Smooth muscle cell (in vitro differentiated cells): ENCODE measurements around the gene TTBK2. TPM values are rescaled to one million over a fixed set of nuclear protein-coding genes. Genes with fewer than 3 reads are reported as not detected.

Experiments used
- DNase-seq: peaks from one replicate; lab custom pipeline; 2025; ENCODE audit not compliant: unreplicated experiment; lab: John Stamatoyannopoulos, UW
- H2AFZ ChIP-seq: fragments of 200-600 bp; sonication (generic); 2 replicates; pipeline ENCODE4 v1.6.0; 2016; ENCODE audit warnings: antibody characterized with exemption, low read depth, mild to moderate bottlenecking
- H3F3A ChIP-seq: fragments of 200-600 bp; sonication (generic); 2 replicates; pipeline ENCODE4 v1.6.0; 2017; ENCODE audit warnings: antibody characterized with exemption, low read depth
- H3K27ac ChIP-seq: fragments of 200-600 bp; sonication (generic); 2 replicates; pipeline ENCODE4 v1.5.1; 2016; ENCODE audit warnings: low read depth, mild to moderate bottlenecking
- H3K27me3 ChIP-seq: fragments of 200-600 bp; sonication (generic); 2 replicates; pipeline ENCODE4 v1.6.1; 2016; ENCODE audit warnings: low read depth, mild to moderate bottlenecking
- H3K36me3 ChIP-seq: fragments of 200-600 bp; sonication (generic); 2 replicates; pipeline ENCODE4 v1.5.1; 2016; ENCODE audit warnings: low read depth
- H3K4me1 ChIP-seq: fragments of 200-600 bp; sonication (generic); 2 replicates; pipeline ENCODE4 v1.5.1; 2016; ENCODE audit warnings: low read depth
- H3K4me2 ChIP-seq: fragments of 200-600 bp; sonication (generic); 2 replicates; pipeline ENCODE4 v1.6.0; 2016; ENCODE audit warnings: mild to moderate bottlenecking
- H3K4me3 ChIP-seq: fragments of 200-600 bp; sonication (generic); 2 replicates; pipeline ENCODE4 v1.5.1; 2016; ENCODE audit warnings: mild to moderate bottlenecking
- H3K79me2 ChIP-seq: fragments of 200-600 bp; sonication (generic); 2 replicates; pipeline ENCODE4 v1.6.0; 2016; ENCODE audit warnings: low read depth, mild to moderate bottlenecking
- H3K9ac ChIP-seq: fragments of 200-600 bp; sonication (generic); 2 replicates; pipeline ENCODE4 v1.6.0; 2016; ENCODE audit warnings: low read depth
- H3K9me3 ChIP-seq: fragments of 200-600 bp; sonication (generic); replicated peaks from 2 replicates; pipeline ENCODE4 v1.5.1; 2016; ENCODE audit warnings: low read depth
- H4K20me1 ChIP-seq: fragments of 200-600 bp; sonication (generic); 2 replicates; pipeline ENCODE4 v1.6.0; 2016; ENCODE audit warnings: low read depth
- WGBS: methylation state at CpG from one replicate; pipeline ENCODE4 v1.1.7; 2016; ENCODE audit warnings: low lambda C conversion rate; 5-methylcytosine and 5-hydroxymethylcytosine counted together
- polyA plus RNA-seq: library from polyadenylated mRNA; unstranded; fragments of >200 nt; fragmentation: Nextera tagmentation; extraction: Ambion mirVana; gene quantifications from 2 replicates; pipeline ENCODE4 v1.2.1, GENCODE V29; 2016
- total RNA-seq: library from RNA; depleted of rRNA; stranded (reverse); fragments of >200 nt; gene quantifications from 2 replicates; pipeline ENCODE4 v1.2.3, GENCODE V29; 2014
- TF ChIP-seq, protein P1 (sequence below): fragments of 200-600 bp; sonication (generic); IDR thresholded peaks from 2 replicates; pipeline ENCODE4 v1.5.1; 2017; ENCODE audit warnings: borderline replicate concordance, mild to moderate bottlenecking, antibody characterized with exemption; ENCODE audit not compliant: insufficient read depth, poor library complexity, severe bottlenecking

The TTBK2 gene
- total and polyA plus RNA-seq, 2 experiments from 2014 or later, result 6.6 to 11.1 TPM

DNA sequence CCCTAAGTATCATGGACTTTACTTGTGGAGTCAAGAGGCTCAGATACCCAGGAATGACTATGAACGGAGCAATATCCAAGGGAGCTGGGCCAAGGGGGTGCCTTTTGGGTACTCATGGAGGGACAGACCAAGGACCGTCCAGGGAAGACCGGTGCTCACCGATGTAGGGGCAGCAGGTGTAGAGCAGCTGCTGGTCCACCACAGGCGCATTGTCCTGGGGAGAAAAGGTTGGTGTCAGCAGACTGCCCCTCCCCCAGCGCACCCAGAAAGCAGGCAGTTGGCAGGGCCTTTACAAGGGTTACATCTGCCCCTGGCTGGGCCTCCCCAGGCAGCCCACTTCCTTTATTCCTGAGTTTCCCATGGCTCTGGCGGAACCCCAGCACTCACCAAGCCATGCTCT, 191.2 kb downstream of the TTBK2 start:
- no peak overlapping the region for H3K9ac ChIP-seq
- WGBS, result 97% methylated on average over 7 of the region's 7 CpGs
- no peaks in the 10 kb centered on the region for H3K79me2 ChIP-seq
- H4K20me1 ChIP-seq, result no peaks in the 10 kb centered on the region
- no peaks in the 10 kb centered on the region for H3K4me1 ChIP-seq
- H3K4me3 ChIP-seq, result no peak overlapping the region
- TF ChIP-seq, protein P1, sequence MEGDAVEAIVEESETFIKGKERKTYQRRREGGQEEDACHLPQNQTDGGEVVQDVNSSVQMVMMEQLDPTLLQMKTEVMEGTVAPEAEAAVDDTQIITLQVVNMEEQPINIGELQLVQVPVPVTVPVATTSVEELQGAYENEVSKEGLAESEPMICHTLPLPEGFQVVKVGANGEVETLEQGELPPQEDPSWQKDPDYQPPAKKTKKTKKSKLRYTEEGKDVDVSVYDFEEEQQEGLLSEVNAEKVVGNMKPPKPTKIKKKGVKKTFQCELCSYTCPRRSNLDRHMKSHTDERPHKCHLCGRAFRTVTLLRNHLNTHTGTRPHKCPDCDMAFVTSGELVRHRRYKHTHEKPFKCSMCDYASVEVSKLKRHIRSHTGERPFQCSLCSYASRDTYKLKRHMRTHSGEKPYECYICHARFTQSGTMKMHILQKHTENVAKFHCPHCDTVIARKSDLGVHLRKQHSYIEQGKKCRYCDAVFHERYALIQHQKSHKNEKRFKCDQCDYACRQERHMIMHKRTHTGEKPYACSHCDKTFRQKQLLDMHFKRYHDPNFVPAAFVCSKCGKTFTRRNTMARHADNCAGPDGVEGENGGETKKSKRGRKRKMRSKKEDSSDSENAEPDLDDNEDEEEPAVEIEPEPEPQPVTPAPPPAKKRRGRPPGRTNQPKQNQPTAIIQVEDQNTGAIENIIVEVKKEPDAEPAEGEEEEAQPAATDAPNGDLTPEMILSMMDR, result no peak
- no peak overlapping the region for H3K4me2 ChIP-seq
- H3F3A ChIP-seq, result no peaks in the 10 kb centered on the region
- DNase-seq, result no peak
- peaks cover 8% of the 10 kb centered on the region for H3K36me3 ChIP-seq
- no peak overlapping the region for H3K27ac ChIP-seq
- H3K9me3 ChIP-seq, result no peaks in the 10 kb centered on the region
- H2AFZ ChIP-seq, result no peak overlapping the region
- H3K27me3 ChIP-seq, result no peaks in the 10 kb centered on the region

DNA sequence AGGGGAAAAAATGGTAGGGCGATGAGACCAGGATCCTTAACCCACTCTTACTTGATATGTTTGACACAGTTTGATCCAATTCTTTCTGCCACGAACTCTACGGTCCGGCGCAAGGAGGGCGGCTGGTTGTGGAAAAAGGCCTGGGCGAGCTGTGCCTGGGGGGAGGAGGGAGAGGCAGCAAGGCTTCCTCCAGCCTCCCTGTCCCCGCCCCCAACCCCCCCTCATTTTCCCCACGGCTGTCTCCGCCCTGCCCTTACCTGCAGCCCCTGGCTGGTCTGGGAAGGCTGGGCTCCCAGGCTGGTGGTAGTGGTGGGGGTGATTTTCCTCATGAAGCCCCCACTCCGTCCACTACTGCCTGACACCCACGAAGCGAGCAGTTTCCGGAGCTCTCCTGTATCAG, 191.6 kb downstream of the TTBK2 start:
- WGBS, result 95% methylated on average over 14 of the region's 14 CpGs
- no peak overlapping the region for H3K4me2 ChIP-seq
- H3F3A ChIP-seq, result no peaks in the 10 kb centered on the region
- no peak for DNase-seq
- no peak overlapping the region for H3K9ac ChIP-seq
- no peaks in the 10 kb centered on the region for H3K27me3 ChIP-seq
- H2AFZ ChIP-seq, result no peak overlapping the region
- H3K4me3 ChIP-seq, result no peak overlapping the region
- peaks cover 13% of the 10 kb centered on the region for H3K36me3 ChIP-seq
- TF ChIP-seq, protein P1, result no peak
- H3K79me2 ChIP-seq, result no peaks in the 10 kb centered on the region
- no peaks in the 10 kb centered on the region for H4K20me1 ChIP-seq
- H3K27ac ChIP-seq, result no peak overlapping the region
- no peaks in the 10 kb centered on the region for H3K4me1 ChIP-seq
- H3K9me3 ChIP-seq, result no peaks in the 10 kb centered on the region

- Histone ChIP-seq H3K4me2 (no peak overlapping the region), H3K27ac (no peak overlapping the region), H3K9ac (no peak overlapping the region), H3K79me2 (no peaks in the 10 kb centered on the region), H3K36me3 (peaks cover 13% of the 10 kb centered on the region), H3K27me3 (no peaks in the 10 kb centered on the region), H3K4me1 (no peaks in the 10 kb centered on the region), H3F3A (no peaks in the 10 kb centered on the region), H3K9me3 (no peaks in the 10 kb centered on the region), H3K4me3 (no peak overlapping the region), H4K20me1 (no peaks in the 10 kb centered on the region), H2AFZ (no peak overlapping the region)
- 82% methylated on average over 5 of the region's 5 CpGs for WGBS
- no peak for DNase-seq
- TF ChIP-seq, protein P1, result no peak
Measured at GRCh38 chr15:42728560-42728959, 192.0 kb downstream of the TTBK2 start.

- DNase-seq, result no peak
- no peaks in the 10 kb centered on the region for H3K79me2 ChIP-seq
- H3K27ac ChIP-seq, result no peak overlapping the region
- no peaks in the 10 kb centered on the region for H3K9me3 ChIP-seq
- no peaks in the 10 kb centered on the region for H3K27me3 ChIP-seq
- WGBS, result 94% methylated on average over 7 of the region's 13 CpGs
- no peak overlapping the region for H3K9ac ChIP-seq
- TF ChIP-seq, protein P1, result no peak
- no peaks in the 10 kb centered on the region for H4K20me1 ChIP-seq
- H3F3A ChIP-seq, result no peaks in the 10 kb centered on the region
- peaks cover 13% of the 10 kb centered on the region for H3K36me3 ChIP-seq
- no peak overlapping the region for H3K4me2 ChIP-seq
- H2AFZ ChIP-seq, result no peak overlapping the region
- no peak overlapping the region for H3K4me3 ChIP-seq
- H3K4me1 ChIP-seq, result no peaks in the 10 kb centered on the region
Measured at GRCh38 chr15:42727750-42728381, 192.7 kb downstream of the TTBK2 start.
